GM21786 (cell line): ENCODE data around the gene U2AF1L4.
"Not testable (repeated sequence)": the region's sequence is repeated elsewhere in the genome, so short reads cannot be mapped to it uniquely, and the experiment has no call there.

Source experiments
- ATAC-seq: cut with Tn5 transposase; IDR thresholded peaks from one replicate; pipeline ENCODE4 v1.9.1; 2021; ENCODE audit not compliant: unreplicated experiment

U2AF1L4 gene

DNA sequence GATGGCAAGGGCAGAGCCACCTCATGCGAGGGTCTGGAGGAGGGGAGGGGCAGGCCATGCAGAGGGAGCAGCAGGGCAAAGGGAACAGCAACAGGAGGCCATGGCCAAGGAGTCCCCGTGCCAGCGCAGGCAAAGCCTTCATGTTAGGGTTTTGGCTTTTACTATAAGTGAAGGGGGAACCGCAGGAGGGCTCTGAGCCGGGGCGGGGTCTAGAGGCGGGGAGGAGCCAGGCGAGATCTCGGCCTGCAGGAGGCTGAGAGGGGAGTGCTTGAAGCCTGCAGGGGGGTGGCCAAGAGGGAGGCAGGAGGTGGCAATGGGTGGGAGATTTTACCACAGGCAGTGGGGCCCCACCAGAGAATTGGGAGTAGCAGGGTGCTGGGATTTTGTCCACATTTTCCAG lies 36.4 kb upstream of the U2AF1L4 start:
- no peak for ATAC-seq

DNA sequence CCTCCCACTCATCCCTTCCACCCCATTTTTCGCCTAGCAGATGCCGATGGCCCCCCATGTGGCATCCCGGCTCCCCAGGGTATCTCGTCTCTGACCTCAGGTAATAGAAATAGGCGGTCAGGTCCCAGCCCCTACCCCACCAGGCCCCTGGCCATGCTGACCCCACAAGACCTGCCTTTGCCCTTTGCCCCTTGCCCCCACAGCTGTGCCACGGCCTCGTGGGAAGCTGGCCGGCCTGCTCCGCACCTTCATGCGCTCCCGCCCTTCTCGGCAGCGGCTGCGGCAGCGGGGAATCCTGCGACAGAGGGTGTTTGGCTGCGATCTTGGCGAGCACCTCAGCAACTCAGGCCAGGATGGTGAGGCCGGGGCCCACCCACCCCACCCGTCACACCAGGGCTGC lies 35.5 kb upstream of the U2AF1L4 start:
- no peak for ATAC-seq

DNA sequence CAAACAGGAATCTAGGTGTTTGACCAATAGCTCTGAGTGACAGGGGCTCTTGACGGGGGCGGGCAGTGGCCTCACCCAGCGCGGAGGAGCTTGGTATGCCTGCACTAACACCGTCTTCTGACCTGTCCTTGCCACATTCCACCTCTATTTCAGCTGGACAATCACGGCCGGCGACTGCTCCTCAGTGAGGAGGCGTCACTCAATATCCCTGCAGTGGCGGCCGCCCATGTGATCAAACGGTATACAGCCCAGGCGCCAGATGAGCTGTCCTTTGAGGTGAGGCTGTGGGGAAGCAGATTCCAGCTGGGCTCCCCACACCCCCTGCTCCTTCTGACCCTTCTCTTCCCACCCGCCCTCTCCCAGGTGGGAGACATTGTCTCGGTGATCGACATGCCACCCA lies 34.8 kb upstream of the U2AF1L4 start:
- no peak for ATAC-seq

DNA sequence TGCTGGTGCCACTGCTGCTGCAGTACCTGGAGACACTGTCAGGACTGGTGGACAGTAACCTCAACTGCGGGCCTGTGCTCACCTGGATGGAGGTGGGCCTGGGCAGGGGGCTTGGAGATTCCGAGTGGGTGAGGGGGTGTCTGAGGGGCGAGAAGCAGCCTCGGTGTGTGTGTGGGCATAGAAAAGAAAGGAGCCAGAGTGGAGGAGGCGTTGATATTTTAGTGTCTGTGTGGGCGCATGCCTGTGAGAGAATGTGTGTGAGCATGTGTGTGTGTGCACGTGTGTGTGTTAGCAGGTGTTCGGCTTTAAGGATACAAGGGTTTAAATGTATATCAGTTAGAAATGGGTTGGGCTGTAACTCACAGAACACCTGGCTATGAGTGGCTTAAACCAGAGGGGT lies 33.8 kb upstream of the U2AF1L4 start:
- no peak for ATAC-seq

DNA sequence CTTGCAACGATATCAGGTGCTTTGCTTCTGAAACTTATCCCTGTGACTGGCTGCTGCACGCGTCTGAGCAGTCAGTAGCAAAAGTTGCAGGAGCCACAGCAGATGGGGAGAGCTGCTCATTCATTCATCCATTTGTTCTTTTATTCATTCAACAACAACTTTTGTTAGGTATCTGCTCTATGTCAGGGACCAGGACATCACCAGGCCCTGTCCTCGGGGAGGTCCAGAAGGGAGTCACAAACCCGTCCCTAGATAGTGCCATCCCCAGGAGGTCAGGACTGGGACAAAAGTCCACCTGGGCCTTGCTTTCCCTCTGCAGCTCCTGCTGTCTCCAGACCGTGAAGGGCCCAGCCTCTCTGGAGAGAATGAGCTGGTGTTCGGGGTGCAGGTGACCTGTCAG lies 32.7 kb upstream of the U2AF1L4 start:
- ATAC-seq: no peak

DNA sequence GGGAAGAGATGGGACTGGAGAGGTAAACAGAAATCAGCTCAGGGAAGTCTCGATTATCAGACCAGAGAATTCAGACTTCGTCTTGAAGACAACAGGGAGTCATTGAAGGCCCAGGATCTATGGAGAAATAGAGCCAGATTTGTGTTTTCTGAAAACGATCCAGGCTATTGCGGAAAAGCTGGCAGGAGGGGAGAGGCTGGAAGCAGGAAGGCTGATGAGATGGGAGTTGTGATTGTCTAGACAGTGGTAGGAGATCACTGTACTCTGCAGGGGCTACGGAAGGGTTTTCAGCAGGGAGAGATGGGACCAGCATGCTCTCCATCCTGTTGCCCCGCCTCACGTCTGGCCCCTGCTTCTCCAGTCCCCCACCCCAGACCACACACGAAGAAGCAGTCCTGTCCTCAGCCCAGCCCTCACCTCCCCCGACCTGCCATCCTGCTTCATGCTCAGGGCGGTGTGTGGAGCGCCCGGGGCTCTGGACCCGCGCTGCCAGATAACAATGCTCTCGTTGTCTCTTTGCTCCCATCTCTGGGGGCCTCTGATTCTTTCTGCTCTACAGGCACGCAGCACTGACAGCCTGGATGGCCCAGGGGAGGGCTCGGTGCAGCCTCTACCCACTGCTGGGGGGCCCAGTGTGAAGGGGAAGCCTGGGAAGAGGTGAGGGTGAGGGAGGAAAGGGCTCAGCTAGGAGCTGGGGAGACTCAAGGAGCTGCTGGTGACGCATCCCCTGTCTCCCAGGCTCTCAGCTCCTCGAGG lies 32.0 kb upstream of the U2AF1L4 start:
- ATAC-seq: no peak

DNA sequence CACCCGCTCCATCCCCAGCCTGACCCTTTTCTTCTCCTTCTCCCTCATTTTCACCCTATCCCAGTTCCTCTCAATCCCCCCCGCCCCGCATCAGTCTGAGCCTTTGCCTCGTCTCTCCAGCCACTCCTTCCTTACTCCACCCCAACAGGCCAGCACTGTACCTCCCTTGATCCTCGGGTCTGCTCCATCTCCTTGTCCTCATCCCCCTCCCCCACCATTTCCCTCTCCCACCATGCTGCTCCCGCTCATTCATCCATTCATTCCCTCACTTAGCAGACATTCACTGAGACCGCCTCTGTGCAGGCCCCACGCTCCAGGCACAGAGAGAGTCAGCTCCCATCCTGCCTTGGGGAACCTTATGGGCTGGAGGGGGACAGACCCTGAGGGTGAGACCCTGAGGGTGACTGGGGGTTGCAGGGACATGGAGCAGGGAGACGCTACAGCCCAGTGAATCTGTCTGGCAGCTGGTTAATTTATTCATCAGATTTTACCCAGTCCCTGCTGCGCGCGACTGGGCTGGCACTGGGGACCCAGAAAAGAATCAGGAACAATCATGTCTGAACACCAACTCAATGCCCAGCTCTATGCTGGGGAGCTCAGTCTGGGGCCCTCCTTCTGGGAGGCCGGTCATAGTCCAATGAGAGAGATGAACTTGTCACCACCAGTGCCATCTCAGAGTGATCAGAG lies 31.0 kb upstream of the U2AF1L4 start:
- no peak for ATAC-seq

DNA sequence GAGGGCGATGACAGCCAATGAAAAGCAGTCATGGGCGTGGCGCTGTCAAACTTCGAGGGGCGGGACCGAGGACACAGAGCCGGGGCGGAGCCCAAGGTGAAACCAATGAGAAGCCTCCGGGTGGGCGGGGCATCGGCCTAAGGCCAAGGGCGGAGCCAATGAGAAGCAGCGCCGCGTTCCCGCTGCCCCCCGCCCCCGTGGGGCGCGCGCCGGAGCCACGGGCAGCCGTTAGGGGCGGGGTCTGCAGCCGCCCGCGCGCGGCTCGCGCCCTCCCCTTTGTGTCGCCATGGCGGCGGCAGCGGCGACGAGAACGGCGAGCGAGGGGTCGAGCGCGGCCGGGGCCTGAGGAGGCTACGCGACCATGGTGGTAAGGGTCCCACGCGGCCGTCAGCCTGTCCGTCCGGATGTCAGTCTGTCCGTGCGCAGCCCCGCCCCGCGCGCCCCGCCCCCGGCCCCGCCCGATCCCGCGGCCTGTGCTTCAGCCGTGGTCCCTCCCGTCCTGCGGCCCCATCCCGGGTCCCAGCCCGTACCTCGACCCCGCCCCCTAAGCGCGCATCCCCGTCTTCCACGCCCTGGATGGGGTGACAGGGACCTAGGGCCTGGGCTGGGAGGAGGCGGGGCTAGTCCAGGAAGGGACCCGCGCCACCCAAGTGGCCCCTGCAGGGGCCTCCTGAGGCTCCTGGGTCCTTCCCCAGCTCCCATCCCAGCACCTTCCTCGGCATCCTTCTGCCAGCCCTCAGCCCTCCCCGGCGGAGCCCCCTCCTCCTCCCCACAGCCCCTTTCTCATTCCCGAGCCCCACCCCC lies 30.3 kb upstream of the U2AF1L4 start, which contains the start of gene ARHGAP33:
Gene ARHGAP33, plus strand, starts transcription at position 267 of the 804 bp plus-strand sequence. Its CDS starts 95 bp downstream, at position 362.
- peak; percentile 94 for ATAC-seq

DNA sequence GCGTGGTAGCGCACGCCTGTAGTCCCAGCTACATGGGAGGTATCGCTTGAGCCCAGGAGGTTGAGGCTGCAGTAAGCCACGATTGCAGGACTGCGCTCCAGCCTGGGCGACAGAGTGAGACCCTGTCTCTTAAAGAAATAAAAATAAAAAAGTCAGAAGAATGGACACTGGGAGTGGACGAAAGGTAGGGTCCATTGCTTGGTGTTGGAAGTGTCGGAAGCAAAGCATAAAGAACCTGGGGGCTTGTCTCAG lies 29.8 kb upstream of the U2AF1L4 start:
- no peak for ATAC-seq

DNA sequence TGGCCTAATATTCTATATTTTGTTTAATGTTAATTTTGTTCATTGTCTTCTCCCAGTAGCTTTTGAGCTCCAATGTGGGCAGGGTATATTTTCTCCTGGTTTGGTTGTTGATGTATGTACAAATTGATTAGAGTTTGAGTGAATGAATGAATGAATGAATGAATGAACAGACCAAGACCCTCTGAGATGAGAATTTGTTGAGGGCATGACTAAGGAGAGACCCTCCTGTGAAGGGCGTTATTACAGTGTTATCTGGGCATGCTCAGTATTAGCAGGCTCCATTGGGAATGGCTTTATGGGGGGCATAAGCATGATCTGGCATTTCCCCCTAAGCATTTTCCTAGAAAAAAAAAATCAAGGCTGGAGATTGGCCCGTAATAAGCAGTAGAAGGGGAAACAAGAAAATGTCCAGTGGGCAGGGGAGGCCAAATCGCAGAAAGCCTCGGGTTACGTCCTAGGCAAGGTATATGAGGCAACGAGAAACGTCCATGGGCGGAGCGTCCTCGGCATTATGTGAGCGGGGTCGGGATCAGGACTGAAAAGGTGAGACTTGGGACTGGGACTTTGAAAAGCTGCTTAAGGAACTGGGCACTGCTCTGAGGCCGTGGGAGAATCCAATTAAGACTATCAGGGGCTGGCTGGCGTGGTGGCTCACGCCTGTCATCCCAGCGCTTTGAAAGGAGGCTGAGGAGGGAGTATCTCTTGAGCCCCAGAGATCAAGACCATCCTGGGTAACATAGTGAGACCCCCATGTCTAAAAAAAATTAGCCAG lies 29.2 kb upstream of the U2AF1L4 start:
- no peak for ATAC-seq

DNA sequence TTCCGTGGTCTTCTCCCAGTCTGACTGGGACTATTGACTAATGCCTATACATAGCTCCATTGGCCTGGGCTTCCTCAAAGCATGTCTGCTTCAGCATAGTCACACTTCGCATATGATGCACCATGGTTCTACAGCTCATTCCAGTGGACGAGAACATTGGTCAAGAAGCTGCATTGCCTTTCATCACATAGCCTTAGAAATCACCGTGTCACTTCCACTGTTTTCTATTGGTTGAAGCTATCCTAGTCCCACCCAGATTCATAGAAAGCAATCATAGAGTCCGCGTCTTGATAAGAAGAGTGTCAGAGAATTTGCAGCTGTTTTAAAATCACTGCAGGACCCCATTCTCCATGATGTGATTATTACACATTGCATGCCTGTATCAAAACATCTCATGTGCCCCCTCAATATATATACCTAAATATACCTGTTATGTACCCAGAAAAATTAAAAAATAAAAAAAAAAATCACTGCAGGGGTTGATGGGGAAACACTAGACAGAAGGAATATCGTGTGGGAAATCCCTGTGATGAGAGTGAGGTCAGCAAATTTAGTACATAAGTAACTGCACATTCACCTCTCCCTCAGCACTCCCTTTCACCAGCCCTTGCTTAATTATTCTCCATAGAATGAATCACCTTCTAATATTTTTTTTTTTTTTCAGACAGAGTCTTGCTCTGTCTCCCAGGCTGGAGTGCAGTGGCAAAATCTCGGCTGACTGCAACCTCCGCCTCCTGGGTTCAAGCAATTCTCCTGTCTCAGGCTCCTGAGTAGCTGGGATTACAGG lies 28.0 kb upstream of the U2AF1L4 start:
- no peak for ATAC-seq

DNA sequence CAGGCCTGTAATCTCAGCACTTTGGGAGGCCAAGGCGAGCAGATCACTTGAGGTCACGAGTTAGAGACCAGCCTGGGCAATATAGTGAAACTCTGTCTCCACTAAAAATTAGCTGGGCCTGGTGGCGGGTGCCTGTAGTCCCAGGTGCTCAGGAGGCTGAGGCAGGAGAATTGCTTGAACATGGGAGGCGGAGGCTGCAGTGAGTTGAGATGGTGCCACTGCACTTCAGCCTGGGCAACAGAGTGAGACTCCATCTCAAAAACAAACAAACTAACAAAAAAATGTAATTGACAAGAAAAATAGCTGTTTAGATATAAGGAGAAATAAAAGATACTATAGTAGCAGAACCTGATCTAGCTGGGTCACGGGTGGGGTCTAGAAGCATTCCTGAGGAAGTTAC lies 27.1 kb upstream of the U2AF1L4 start:
- not testable (repeated sequence) for ATAC-seq

DNA sequence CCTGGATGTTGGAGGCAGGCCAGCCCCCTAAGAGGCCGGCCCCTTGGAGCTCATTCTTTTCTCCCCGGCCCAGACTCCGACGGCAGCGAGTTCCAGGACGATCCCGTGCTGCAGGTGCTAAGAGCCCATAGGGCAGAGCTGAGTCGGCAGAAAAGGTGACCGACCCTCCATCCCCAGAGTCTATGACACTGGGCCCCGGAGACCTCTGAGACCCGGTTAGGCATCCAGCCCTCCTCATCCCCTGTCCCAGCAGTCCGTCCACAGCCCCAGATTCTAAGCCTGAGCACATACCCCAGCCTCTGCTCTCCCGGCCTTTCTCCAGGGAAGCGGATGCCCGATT lies 22.8 kb upstream of the U2AF1L4 start:
- ATAC-seq: no peak

DNA sequence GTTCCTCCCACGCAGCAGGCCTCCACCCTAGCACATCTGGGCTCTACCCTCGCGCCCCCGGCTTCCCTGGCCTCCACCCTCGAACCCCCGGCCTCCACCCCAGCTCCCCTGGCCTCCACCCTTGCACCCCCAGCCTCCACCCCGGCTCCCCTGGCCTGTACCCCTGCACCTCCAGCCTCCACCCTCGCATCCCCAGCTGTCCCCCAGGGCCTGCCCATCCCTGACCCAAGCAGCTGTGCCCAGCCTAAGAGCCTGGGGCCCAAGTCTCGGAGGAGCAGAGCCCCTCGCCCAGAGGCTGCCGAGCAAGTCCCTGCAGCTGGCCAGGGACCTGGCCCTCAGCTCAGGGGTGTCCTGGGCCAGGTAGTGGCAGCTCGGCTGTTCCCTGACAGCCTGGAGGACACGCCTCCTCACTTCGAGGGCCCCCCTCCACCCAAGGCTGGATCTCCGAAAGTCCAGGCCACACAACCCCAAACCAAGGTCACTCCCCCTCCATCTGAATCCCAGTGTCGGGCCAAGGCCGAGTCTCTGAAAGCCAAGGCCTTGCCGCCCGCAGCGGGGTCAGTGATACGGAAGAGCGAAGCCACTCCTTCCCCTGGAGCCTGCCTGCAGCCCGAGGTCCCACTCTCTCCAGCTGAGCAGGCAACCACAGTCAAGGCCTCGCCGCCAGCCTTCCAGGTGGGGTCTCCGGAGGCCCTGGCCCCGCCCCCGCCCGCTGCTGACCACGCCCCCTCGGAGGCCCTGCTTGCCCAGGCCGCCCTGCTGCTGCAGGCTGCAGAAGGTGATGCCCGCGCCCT lies 22.3 kb upstream of the U2AF1L4 start:
- ATAC-seq: no peak

DNA sequence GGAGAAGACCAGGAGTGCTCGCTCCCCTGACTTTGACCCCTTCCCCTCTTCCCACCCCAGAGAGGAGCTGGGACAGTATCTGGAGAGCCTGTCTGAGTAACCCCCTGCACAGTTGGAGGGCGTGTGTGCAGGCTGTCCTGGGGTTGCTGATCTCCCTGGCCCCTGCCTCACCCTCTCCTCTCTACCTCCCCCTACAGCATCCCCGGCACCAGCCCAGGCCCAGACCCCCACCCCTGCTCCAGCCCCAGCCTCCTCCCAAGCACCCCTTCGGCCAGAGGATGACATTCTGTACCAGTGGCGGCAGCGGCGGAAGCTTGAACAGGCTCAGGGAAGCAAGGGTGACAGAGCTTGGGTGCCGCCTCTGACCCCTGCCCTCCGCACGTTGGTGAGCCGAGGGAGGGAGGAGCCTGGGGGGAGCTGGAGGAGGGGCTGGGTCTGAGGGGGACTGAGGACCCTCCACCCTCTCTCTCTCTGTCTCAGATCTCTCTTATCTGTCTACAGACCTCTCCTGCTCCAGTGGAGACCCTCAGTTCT lies 21.4 kb upstream of the U2AF1L4 start:
- ATAC-seq: no peak

DNA sequence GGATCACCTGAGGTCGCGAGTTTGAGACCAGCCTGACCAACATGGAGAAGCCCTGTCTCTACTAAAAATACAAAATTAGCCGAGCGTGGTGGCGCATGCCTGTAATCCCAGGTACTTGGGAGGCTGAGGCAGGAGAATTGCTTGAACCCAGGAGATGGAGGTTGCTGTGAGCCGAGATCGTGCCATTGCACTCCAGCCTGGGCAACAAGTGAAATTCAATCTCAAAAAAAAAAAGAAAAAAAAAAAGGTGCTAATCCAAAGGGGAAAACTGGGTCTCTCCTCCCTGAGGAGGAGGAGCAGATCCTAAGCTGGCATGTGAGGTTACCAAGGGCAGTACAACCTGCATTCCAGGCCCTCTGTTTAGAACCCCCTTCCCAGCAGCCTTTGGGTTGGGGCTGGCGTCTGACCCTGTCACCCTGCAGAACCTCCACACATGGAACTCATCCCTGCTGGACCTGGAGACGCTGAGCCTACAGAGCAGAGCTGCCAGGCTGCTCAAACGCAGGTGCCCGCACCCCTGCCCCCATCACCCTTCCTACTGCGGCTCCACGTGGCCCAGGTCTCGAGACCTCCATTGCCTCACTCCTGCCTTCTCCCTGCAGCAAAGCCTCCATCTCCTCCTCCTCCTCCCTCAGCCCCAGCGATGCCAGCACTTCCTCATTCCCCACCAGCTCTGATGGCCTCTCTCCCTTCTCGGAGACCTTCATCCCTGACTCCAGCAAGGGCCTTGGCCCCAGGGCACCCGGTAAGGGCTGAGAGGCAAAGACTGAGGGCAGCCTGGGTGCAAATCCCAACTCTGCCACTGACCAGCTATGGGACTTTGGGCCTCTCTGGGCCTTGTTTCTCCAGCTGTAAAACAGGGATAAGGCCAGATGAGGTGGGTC lies 19.5 kb upstream of the U2AF1L4 start:
- ATAC-seq: no peak

DNA sequence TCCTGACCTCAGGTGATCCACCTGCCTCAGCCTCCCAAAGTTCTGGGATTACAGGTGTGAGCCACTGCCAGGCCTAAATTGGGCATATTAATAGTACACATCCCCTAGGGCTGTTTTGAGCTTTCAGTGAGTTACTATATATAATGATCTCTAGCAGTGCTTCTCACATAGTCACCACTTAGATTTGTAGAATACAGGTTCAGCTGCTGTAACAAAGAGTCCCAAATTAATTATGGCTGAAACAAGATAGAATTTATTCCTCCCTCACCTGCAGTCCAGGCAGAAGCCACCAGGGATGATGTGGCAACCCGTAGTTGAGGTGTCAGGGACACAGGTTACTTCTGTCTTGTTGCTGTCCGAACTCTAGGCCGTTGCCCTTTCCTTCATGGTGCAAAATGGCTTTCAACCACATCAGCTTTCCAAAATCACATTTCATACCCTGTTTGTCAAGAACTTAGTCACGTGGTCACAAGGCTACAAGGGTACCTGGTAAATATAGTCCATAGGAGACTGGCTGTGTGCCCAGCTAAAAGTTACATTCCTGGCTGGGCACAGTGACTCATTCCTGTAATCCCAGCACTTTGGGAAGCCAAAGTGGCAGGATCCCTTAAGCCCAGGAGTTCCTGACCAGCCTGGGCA lies 15.6 kb upstream of the U2AF1L4 start:
- ATAC-seq: no peak

DNA sequence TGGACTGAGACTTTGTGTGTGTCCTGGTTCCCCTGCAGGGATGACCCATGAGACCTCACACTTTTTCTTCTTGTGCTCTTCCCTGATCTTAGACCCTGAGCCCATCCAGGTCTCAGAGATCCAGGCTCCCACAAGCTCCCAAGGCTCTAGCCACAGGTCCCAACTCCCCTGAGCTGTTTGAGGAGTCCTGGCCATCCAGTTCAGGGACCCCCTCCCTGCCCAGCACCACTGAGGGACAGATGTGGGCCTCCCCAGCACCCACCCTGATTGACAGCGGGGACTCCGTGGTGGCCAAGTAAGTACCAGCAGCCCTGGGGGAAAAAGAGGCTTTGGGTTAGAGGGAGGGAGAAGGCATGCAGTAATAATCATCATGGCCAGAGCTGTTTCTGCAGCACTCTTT lies 14.5 kb upstream of the U2AF1L4 start:
- ATAC-seq: no peak
